GM19455 (cell line): ENCODE results near the gene COL9A3.

Experiments
- ATAC-seq: cut with Tn5 transposase; IDR thresholded peaks from one replicate; pipeline ENCODE4 v1.9.1; 2021; ENCODE audit not compliant: unreplicated experiment

Gene COL9A3

GRCh38 chr20:62876902-62877816 lies 60.3 kb downstream of the COL9A3 start:
- no peak for ATAC-seq

GRCh38 chr20:62878244-62879038 lies 61.6 kb downstream of the COL9A3 start:
- no peak for ATAC-seq

- ATAC-seq = no peak
Observed at GRCh38 chr20:62879275-62880146, 62.7 kb downstream of the COL9A3 start.

GRCh38 chr20:62880147-62880934 lies 63.5 kb downstream of the COL9A3 start:
- no peak for ATAC-seq

GRCh38 chr20:62880935-62881661 lies 64.2 kb downstream of the COL9A3 start:
- no peak for ATAC-seq

- no peak for ATAC-seq
Observed at GRCh38 chr20:62881662-62882395, 65.0 kb downstream of the COL9A3 start.

GRCh38 chr20:62882426-62882825 lies 65.6 kb downstream of the COL9A3 start:
- no peak for ATAC-seq

GRCh38 chr20:62884556-62884955 lies 67.7 kb downstream of the COL9A3 start:
- no peak for ATAC-seq

GRCh38 chr20:62885046-62885895 lies 68.4 kb downstream of the COL9A3 start:
- ATAC-seq = no peak

GRCh38 chr20:62885896-62886708 lies 69.3 kb downstream of the COL9A3 start:
- ATAC-seq = no peak

GRCh38 chr20:62886709-62887058 lies 69.8 kb downstream of the COL9A3 start:
- ATAC-seq = no peak

- no peak for ATAC-seq
Observed at GRCh38 chr20:62887152-62887859, 70.5 kb downstream of the COL9A3 start.

- no peak for ATAC-seq
Observed at GRCh38 chr20:62887860-62888239, 71.0 kb downstream of the COL9A3 start.

GRCh38 chr20:62888406-62888805 lies 71.6 kb downstream of the COL9A3 start:
- no peak for ATAC-seq

GRCh38 chr20:62888910-62889309 lies 72.1 kb downstream of the COL9A3 start:
- no peak for ATAC-seq

GRCh38 chr20:62889411-62889810 lies 72.6 kb downstream of the COL9A3 start:
- ATAC-seq = no peak

GRCh38 chr20:62889871-62890270 lies 73.0 kb downstream of the COL9A3 start:
- no peak for ATAC-seq
